Ascending aorta (tissue), 2 donors: Measurements from ENCODE around the gene PLSCR4. TPM values are rescaled to one million over a fixed set of nuclear protein-coding genes. Genes with fewer than 3 reads are reported as not detected.
"Not testable (repeated sequence)": the region's sequence is repeated elsewhere in the genome, so short reads cannot be mapped to it uniquely, and the experiment has no call there.

ENCODE experiments used
- DNase-seq, 2 donors: peaks; one replicate each; pipeline ENCODE4 v3.0.0-alpha.2; 2019; ENCODE audit warnings: low spot score in 2 of 2
- H3K27ac ChIP-seq, 2 donors: fragments of 200-600 bp; sonication (generic); one replicate each; pipeline ENCODE4 v1.5.1; 2016 to 2017; ENCODE audit warnings: mild to moderate bottlenecking in 1 of 2
- H3K27me3 ChIP-seq: fragments of 200-600 bp; sonication (generic); one replicate; pipeline ENCODE4 v1.5.1; 2017
- H3K36me3 ChIP-seq, 2 donors: fragments of 200-600 bp; sonication (generic); one replicate each; pipeline ENCODE4 v1.5.1; 2016
- H3K4me1 ChIP-seq, 2 donors: fragments of 200-600 bp; sonication (generic); one replicate each; pipeline ENCODE4 v1.5.1; 2016 to 2017; ENCODE audit warnings: mild to moderate bottlenecking in 1 of 2
- H3K4me3 ChIP-seq, 2 donors: fragments of 200-600 bp; sonication (generic); one replicate each; pipeline ENCODE4 v1.5.1; 2016 to 2017; ENCODE audit warnings: mild to moderate bottlenecking in 1 of 2
- H3K9me3 ChIP-seq, 2 donors: fragments of 200-600 bp; sonication (generic); one replicate each; pipeline ENCODE4 v1.5.1; 2016
- intact Hi-C: fragments of 100-400 bp; cut with DNase I; formaldehyde crosslinking; loops from one replicate; pipeline ENCODE4 v1.15.1; 2023
- total RNA-seq: library from RNA; depleted of rRNA; stranded (reverse); fragments of >200 nt; gene quantifications from one replicate; pipeline ENCODE4 v1.1.0, GENCODE V29; 2016
- TF ChIP-seq, protein P1 (sequence below), 3 experiments: fragments of 200-600 bp in 2 of 3; fragments of 450-650 bp in 1 of 3; sonication (generic) in 2 of 3; IDR thresholded peaks; one replicate each; pipeline ENCODE4 v1.5.1; 2016 to 2019; ENCODE audit warnings: antibody characterized with exemption in 3 of 3, mild to moderate bottlenecking in 1 of 3, moderate library complexity in 1 of 3

PLSCR4 gene
- total RNA-seq, 1 donor from 2014 or later = 87.2 TPM

DNA sequence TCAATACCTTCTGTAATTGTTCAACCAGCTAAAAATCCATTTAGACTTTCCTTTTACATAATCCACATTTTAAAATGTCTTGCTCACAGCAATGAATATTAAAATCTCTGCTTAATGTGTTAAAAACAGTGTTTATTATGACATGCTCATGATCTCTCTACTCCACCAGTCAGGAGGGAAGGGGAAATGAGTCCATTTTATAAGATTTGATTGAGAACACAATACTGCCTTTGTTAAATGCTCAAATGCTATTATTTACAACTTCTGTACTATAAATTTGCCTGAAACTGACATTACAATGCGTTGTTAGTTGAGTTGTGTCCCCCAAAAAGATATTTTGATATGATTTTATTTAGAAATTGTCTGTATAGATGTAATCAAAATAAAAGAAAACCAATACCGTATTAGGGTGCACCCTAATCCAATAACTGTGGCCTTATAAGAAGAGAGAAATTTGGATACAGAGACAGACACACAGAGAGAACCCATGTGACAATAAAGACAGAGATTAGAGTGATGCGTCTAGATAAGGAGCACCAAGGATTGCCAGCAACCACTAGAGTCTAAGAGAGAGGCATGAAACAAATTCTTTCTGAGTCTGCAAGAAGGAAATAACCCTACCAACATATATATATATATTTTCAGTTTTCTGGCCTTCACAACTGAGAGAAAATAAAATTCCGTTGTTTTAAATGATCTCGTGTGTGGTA lies 9.1 kb upstream of the PLSCR4 start:
- Histone ChIP-seq H3K27ac (no peak overlapping the region), H3K27me3 (no peaks in the 10 kb centered on the region), H3K9me3 (no peaks in the 10 kb centered on the region), H3K36me3 (no peaks in the 10 kb centered on the region), H3K4me1 (peaks cover 0 to 4% of the 10 kb centered on the region in 2 donors), H3K4me3 (no peak overlapping the region)
- TF ChIP-seq, protein P1, sequence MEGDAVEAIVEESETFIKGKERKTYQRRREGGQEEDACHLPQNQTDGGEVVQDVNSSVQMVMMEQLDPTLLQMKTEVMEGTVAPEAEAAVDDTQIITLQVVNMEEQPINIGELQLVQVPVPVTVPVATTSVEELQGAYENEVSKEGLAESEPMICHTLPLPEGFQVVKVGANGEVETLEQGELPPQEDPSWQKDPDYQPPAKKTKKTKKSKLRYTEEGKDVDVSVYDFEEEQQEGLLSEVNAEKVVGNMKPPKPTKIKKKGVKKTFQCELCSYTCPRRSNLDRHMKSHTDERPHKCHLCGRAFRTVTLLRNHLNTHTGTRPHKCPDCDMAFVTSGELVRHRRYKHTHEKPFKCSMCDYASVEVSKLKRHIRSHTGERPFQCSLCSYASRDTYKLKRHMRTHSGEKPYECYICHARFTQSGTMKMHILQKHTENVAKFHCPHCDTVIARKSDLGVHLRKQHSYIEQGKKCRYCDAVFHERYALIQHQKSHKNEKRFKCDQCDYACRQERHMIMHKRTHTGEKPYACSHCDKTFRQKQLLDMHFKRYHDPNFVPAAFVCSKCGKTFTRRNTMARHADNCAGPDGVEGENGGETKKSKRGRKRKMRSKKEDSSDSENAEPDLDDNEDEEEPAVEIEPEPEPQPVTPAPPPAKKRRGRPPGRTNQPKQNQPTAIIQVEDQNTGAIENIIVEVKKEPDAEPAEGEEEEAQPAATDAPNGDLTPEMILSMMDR (IDR thresholded peaks at IDR 0.05) = no peak
- no peak for DNase-seq
- intact Hi-C loops = no loop called here

DNA sequence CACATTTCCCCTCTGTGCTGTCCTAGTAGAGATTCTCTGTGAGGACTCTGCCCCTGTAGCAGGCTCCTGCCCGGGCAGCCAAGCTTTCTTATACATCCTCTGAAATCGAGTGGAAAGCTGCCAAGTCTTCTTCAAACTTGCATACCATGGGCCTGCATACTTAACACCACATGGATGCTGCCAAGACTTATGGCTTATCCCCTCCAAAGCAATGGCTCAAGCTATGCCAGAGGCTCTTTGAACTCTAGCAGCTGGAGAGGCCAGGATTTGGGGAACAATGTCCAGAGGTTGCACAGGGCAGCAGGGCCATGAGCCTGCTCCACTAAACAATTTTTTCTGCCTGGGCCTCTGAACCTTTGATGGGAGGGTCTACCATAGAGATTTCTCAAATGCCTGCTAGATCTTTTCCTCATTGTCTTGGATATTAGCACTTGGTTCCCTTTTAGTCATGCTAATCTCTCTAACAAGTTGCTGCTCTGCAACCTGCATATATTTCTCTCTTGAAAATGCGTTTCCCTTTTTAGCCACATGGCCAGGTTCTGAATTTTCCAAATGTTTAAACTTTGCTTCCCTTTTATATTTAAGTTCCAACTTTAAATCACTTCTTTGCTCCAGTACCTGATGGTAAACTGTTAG lies 6.1 kb upstream of the PLSCR4 start:
- Histone ChIP-seq H3K9me3 (peaks cover 0 to 7% of the 10 kb centered on the region in 2 donors), H3K36me3 (no peaks in the 10 kb centered on the region)
- intact Hi-C loops = no loop called here

DNA sequence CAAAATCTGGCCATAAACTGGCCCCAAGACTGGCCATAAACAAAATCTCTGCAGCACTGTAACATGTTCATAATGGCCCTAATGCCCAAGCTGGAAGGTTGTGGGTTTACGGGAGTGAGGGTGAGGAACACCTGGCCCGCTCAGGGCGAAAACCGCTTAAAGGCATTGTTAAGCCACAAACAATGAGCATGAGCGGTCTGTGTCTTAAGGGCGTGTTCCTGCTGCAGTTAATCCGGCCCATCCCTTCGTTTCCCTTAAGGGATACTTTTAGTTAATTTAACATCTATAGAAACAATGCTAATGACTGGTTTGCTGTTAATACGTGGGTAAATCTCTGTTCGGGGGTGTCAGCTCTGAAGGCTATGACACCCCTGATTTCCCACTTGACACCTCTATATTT lies 1.5 kb upstream of the PLSCR4 start:
- H3K4me1 ChIP-seq, H3K36me3 ChIP-seq, DNase-seq, H3K27me3 ChIP-seq, H3K4me3 ChIP-seq, H3K9me3 ChIP-seq: not testable (repeated sequence)
- H3K27ac ChIP-seq = peak overlapping the region; percentile 96 to 100
- intact Hi-C loops = loop anchor here (5.0 kb wide), 2 partner anchors 60 to 90 kb away; partner anchors contain the start of gene PLOD2

More for the DNA sequence above, 6.1 kb upstream of the PLSCR4 start:
- no peaks in the 10 kb centered on the region for H3K27me3 ChIP-seq
- no peak overlapping the region for H3K4me3 ChIP-seq
- no peak for DNase-seq
- no peak overlapping the region for H3K27ac ChIP-seq
- H3K4me1 ChIP-seq = peaks cover 0 to 4% of the 10 kb centered on the region in 2 donors
- TF ChIP-seq, protein P1 (IDR thresholded peaks at IDR 0.05) = no peak

DNA sequence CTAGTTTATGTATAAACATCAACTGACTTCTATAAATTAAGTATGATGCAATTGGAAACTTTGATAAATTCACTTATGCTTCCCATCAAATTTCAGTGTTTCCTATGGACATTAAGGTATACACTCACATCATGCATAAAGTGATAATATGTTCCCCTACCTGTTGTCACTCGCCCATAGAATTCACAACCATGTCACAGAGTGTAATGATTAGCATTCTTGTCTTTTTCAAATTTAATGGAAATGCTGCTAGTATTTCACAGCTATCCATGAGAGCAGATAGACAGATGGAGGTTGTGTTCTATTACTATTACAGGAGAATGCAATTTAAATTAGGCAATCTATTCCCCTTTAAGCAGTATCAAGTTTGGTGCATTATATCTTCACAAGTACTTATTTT lies 984 bp downstream of the PLSCR4 start:
- intact Hi-C loops = loop anchor here (2.0 to 5.0 kb wide), 3 partner anchors 25 to 88 kb away; partner anchors contain the start of gene PLOD2
- no peaks in the 10 kb centered on the region for H3K27me3 ChIP-seq
- peaks cover 0 to 7% of the 10 kb centered on the region in 2 donors for H3K9me3 ChIP-seq
- peak overlapping the region; percentile 96 to 100 for H3K27ac ChIP-seq
- H3K36me3 ChIP-seq = peaks cover 0 to 2% of the 10 kb centered on the region in 2 donors
- H3K4me3 ChIP-seq = peak overlapping the region; percentile 89 to 97
- no peak for DNase-seq
- peaks cover 0 to 5% of the 10 kb centered on the region in 2 donors for H3K4me1 ChIP-seq
- TF ChIP-seq, protein P1 (IDR thresholded peaks at IDR 0.05) = no peak

DNA sequence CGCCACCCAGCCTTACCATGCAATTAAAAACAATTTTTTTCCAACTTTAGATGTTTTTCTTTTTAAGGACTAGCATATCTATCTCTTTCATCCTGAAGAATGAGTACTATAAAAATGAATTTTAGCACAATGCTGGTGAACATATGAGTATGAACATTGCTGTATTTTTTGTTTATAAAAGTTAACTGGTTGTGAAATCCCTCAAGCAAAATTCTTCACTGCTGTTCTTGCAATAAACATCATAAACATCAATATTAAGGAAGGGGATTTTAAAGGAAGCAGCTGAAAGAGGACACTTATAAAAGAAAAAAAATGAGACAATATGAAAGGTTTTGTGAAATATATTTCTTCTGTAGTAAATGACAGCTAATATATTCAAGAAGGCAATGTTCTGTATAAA lies 3.0 kb downstream of the PLSCR4 start:
- Histone ChIP-seq H3K4me3 (peak overlapping the region; percentile 27 to 97), H3K4me1 (peaks cover 0 to 5% of the 10 kb centered on the region in 2 donors), H3K27ac (peak overlapping the region; percentile 96 to 100), H3K9me3 (peaks cover 0 to 2% of the 10 kb centered on the region in 2 donors), H3K27me3 (no peaks in the 10 kb centered on the region), H3K36me3 (peaks cover 0 to 13% of the 10 kb centered on the region in 2 donors)
- no peak for DNase-seq
- TF ChIP-seq, protein P1 (IDR thresholded peaks at IDR 0.05) = no peak
- intact Hi-C loops = no loop called here

DNA sequence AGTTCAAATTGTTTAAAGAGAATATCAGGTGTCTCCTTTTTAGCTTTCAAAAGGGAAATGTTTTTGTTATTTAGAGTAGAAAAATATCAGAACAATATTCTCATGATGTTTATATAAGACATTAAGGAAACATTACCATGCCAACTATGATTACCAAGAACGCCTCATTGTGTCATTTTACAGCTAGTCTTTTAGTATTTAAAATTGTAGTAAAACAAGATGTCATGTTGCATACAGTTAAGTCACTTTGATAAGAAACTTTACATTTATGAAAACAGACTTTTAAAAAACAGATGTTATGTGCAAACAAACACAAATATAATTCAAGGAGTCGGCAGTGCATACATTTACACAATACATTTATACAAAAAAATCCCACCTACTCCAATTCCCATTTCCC lies 4.4 kb downstream of the PLSCR4 start:
- Histone ChIP-seq H3K9me3 (peaks cover 0 to 11% of the 10 kb centered on the region in 2 donors), H3K27me3 (no peaks in the 10 kb centered on the region), H3K4me1 (no peaks in the 10 kb centered on the region), H3K36me3 (peaks cover 0 to 13% of the 10 kb centered on the region in 2 donors), H3K27ac (peak overlapping the region in 1 of 2 donors; percentile 59), H3K4me3 (peak overlapping the region in 1 of 2 donors; percentile 97)
- intact Hi-C loops = no loop called here
- TF ChIP-seq, protein P1 (IDR thresholded peaks at IDR 0.05) = no peak
- no peak for DNase-seq
